Activated T-cell treated with anti-CD3 and anti-CD28 coated beads, Interleukin-2, amount 50 U/mL, for 72 hours (primary cell): ENCODE data around the gene VPS51. TPM values are rescaled to one million over a fixed set of nuclear protein-coding genes. Genes with fewer than 3 reads are reported as not detected.
"Not testable (repeated sequence)": the region's sequence is repeated elsewhere in the genome, so short reads cannot be mapped to it uniquely, and the experiment has no call there.

Experiments
- ATAC-seq, 2 donors: fragments of 150-1000 bp; cut with Tn5 transposase; replicated peaks in 1 of 2; 2 replicates each; pipeline ENCODE4 v1.10.0; 2021; ENCODE audit warnings: moderate library complexity in 2 of 2, mild to moderate bottlenecking in 1 of 2
- DNase-seq, 2 donors: peaks; one replicate each; pipeline ENCODE4 v3.0.0; 2021 to 2022; ENCODE audit warnings: mixed read lengths in 1 of 2
- H3K27ac Mint-ChIP-seq: one replicate; pipeline ENCODE4 v1.8.0; 2022; ENCODE audit warnings: mild to moderate bottlenecking, moderate library complexity, mixed read lengths
- H3K27me3 Mint-ChIP-seq: one replicate; pipeline ENCODE4 v1.8.0; 2022; ENCODE audit warnings: low read depth, mixed read lengths
- H3K36me3 Mint-ChIP-seq, 2 donors: one replicate each; pipeline ENCODE4 v1.8.0; 2022; ENCODE audit warnings: mixed read lengths in 2 of 2, mild to moderate bottlenecking in 1 of 2; ENCODE audit not compliant: insufficient read depth in 2 of 2
- H3K4me1 Mint-ChIP-seq: one replicate; pipeline ENCODE4 v1.8.0; 2022; ENCODE audit warnings: low read depth, mixed read lengths
- H3K4me3 Mint-ChIP-seq, 2 donors: one replicate each; pipeline ENCODE4 v1.8.0; 2022; ENCODE audit warnings: mild to moderate bottlenecking in 2 of 2, mixed read lengths in 2 of 2, moderate library complexity in 2 of 2
- H3K9me3 Mint-ChIP-seq, 2 donors: one replicate each; pipeline ENCODE4 v1.8.0; 2022; ENCODE audit warnings: mixed read lengths in 2 of 2
- total RNA-seq, 2 donors: library from RNA; stranded (reverse); gene quantifications; one replicate each; pipeline ENCODE4 v1.2.3, GENCODE V29; 2022

VPS51 gene
- total RNA-seq, 2 donors from 2014 or later: 118 to 119 TPM

GRCh38 chr11:65148657-65149056, 52.6 kb downstream of the VPS51 start:
- no peak overlapping the region for H3K27ac Mint-ChIP-seq

GRCh38 chr11:65150131-65150508, 54.1 kb downstream of the VPS51 start:
- H3K4me3 Mint-ChIP-seq, H3K9me3 Mint-ChIP-seq, DNase-seq, H3K27ac Mint-ChIP-seq, H3K27me3 Mint-ChIP-seq, ATAC-seq, H3K36me3 Mint-ChIP-seq: not testable (repeated sequence)
- peaks cover 14% of the 10 kb centered on the region for H3K4me1 Mint-ChIP-seq

More at GRCh38 chr11:65148657-65149056, 52.6 kb downstream of the VPS51 start:
- ATAC-seq (no peak), DNase-seq (no peak)
- Mint-ChIP-seq H3K4me3 (no peak overlapping the region), H3K36me3 (no peaks in the 10 kb centered on the region), H3K4me1 (peaks cover 14% of the 10 kb centered on the region), H3K9me3 (no peaks in the 10 kb centered on the region), H3K27me3 (no peaks in the 10 kb centered on the region)

- H3K4me3 Mint-ChIP-seq: peak overlapping the region; percentile 15 to 31
- H3K27ac Mint-ChIP-seq: no peak overlapping the region
- no peaks in the 10 kb centered on the region for H3K9me3 Mint-ChIP-seq
- ATAC-seq (peak; percentile 93 to 96), DNase-seq (peak; percentile 56 to 57)
- H3K36me3 Mint-ChIP-seq: no peaks in the 10 kb centered on the region
- H3K4me1 Mint-ChIP-seq: peaks cover 14% of the 10 kb centered on the region
- H3K27me3 Mint-ChIP-seq: no peaks in the 10 kb centered on the region
These were observed 54.7 kb downstream of the VPS51 start for GRCh38 chr11:65150509-65151299.

- no peak for DNase-seq
- Mint-ChIP-seq H3K4me3 (no peak overlapping the region), H3K27ac (no peak overlapping the region), H3K9me3 (no peaks in the 10 kb centered on the region), H3K4me1 (peaks cover 14% of the 10 kb centered on the region), H3K36me3 (no peaks in the 10 kb centered on the region), H3K27me3 (no peaks in the 10 kb centered on the region)
- no peak for ATAC-seq
These were observed 55.4 kb downstream of the VPS51 start for GRCh38 chr11:65151331-65151899.

- H3K9me3 Mint-ChIP-seq: no peaks in the 10 kb centered on the region
- no peaks in the 10 kb centered on the region for H3K27me3 Mint-ChIP-seq
- no peak for ATAC-seq
- peaks cover 14% of the 10 kb centered on the region for H3K4me1 Mint-ChIP-seq
- peak overlapping the region in 1 of 2 donors; percentile 11 for H3K4me3 Mint-ChIP-seq
- no peak for DNase-seq
- no peaks in the 10 kb centered on the region for H3K36me3 Mint-ChIP-seq
- no peak overlapping the region for H3K27ac Mint-ChIP-seq
These were observed 56.1 kb downstream of the VPS51 start for GRCh38 chr11:65152122-65152521.

- Mint-ChIP-seq H3K27ac (no peak overlapping the region), H3K4me3 (no peak overlapping the region), H3K36me3 (no peaks in the 10 kb centered on the region), H3K4me1 (peaks cover 4% of the 10 kb centered on the region), H3K9me3 (no peaks in the 10 kb centered on the region), H3K27me3 (peaks cover 8% of the 10 kb centered on the region)
- no peak for DNase-seq
- ATAC-seq: no peak
These were observed 60.2 kb downstream of the VPS51 start for GRCh38 chr11:65156256-65156655.

GRCh38 chr11:65156926-65157325, 60.9 kb downstream of the VPS51 start:
- H3K36me3 Mint-ChIP-seq: no peaks in the 10 kb centered on the region
- peaks cover 4% of the 10 kb centered on the region for H3K4me1 Mint-ChIP-seq
- ATAC-seq (no peak), DNase-seq (no peak)
- H3K9me3 Mint-ChIP-seq: no peaks in the 10 kb centered on the region
- H3K27ac Mint-ChIP-seq: no peak overlapping the region
- H3K4me3 Mint-ChIP-seq: no peak overlapping the region
- peaks cover 8% of the 10 kb centered on the region for H3K27me3 Mint-ChIP-seq

GRCh38 chr11:65157336-65157735, 61.3 kb downstream of the VPS51 start:
- Mint-ChIP-seq H3K9me3 (no peaks in the 10 kb centered on the region), H3K27ac (no peak overlapping the region), H3K4me3 (no peak overlapping the region), H3K36me3 (no peaks in the 10 kb centered on the region), H3K4me1 (peaks cover 3% of the 10 kb centered on the region), H3K27me3 (peaks cover 8% of the 10 kb centered on the region)
- ATAC-seq (no peak), DNase-seq (no peak)

GRCh38 chr11:65159012-65159411, 63.0 kb downstream of the VPS51 start:
- peaks cover 8% of the 10 kb centered on the region for H3K27me3 Mint-ChIP-seq
- no peak for DNase-seq
- no peaks in the 10 kb centered on the region for H3K9me3 Mint-ChIP-seq
- ATAC-seq: no peak
- no peaks in the 10 kb centered on the region for H3K4me1 Mint-ChIP-seq
- H3K36me3 Mint-ChIP-seq: no peaks in the 10 kb centered on the region
- no peak overlapping the region for H3K27ac Mint-ChIP-seq
- H3K4me3 Mint-ChIP-seq: no peak overlapping the region

GRCh38 chr11:65160643-65161042, 64.6 kb downstream of the VPS51 start:
- Mint-ChIP-seq H3K9me3 (no peaks in the 10 kb centered on the region), H3K4me3 (no peak overlapping the region), H3K27me3 (peaks cover 8% of the 10 kb centered on the region), H3K4me1 (no peaks in the 10 kb centered on the region), H3K36me3 (no peaks in the 10 kb centered on the region), H3K27ac (no peak overlapping the region)
- DNase-seq (no peak), ATAC-seq (no peak)

Other genes with a start within 250 kb of the VPS51 start
- 100 to 1,000 TPM; 136 to 159 TPM for gene EHD1, start 217.6 kb upstream of the VPS51 start, total RNA-seq
- gene ATG2A, start 179.0 kb upstream of the VPS51 start, total RNA-seq: 10 to 100 TPM; 20.9 to 27.0 TPM
- gene PPP2R5B, start 171.5 kb upstream of the VPS51 start, total RNA-seq: 10 to 100 TPM; 15.0 to 24.0 TPM
- under 1 TPM; 0.58 to 0.81 TPM for gene GPHA2, start 160.3 kb upstream of the VPS51 start, total RNA-seq
- 1 to 10 TPM; 1.7 to 2.7 TPM for gene MAJIN, start 124.1 kb upstream of the VPS51 start, total RNA-seq
- gene BATF2, start 99.2 kb upstream of the VPS51 start, total RNA-seq: under 1 TPM; 0.31 to 0.39 TPM
- gene ARL2, start 82.1 kb upstream of the VPS51 start, total RNA-seq: 100 to 1,000 TPM in 1 of 2 donors, 10 to 100 TPM in 1; 96.0 to 101 TPM
- 10 to 100 TPM; 31.5 to 38.7 TPM for gene SNX15, start 68.8 kb upstream of the VPS51 start, total RNA-seq
- 10 to 100 TPM; 18.1 to 21.6 TPM for gene SAC3D1, start 55.0 kb upstream of the VPS51 start, total RNA-seq
- gene NAALADL1, start 37.7 kb upstream of the VPS51 start, total RNA-seq: 10 to 100 TPM; 25.0 to 31.6 TPM
- 100 to 1,000 TPM; 139 to 174 TPM for gene CDCA5, start 12.2 kb upstream of the VPS51 start, total RNA-seq
- gene ZFPL1, start 12.0 kb upstream of the VPS51 start, total RNA-seq: 10 to 100 TPM; 44.2 to 46.5 TPM
- gene TM7SF2, start 15.7 kb downstream of the VPS51 start, total RNA-seq: 10 to 100 TPM; 22.8 to 26.8 TPM
- gene ZNHIT2, start 21.5 kb downstream of the VPS51 start, total RNA-seq: 10 to 100 TPM in 1 of 2 donors, 1 to 10 TPM in 1; 9.9 to 10.4 TPM
- 1,000 to 10,000 TPM; 1,144 to 1,164 TPM for gene FAU, start 25.9 kb downstream of the VPS51 start, total RNA-seq
- 10 to 100 TPM; 73.6 to 89.8 TPM for gene MRPL49, start 26.1 kb downstream of the VPS51 start, total RNA-seq
- gene SYVN1, start 38.3 kb downstream of the VPS51 start, total RNA-seq: 10 to 100 TPM; 45.8 to 53.1 TPM
- not detected for gene SPDYC, start 74.0 kb downstream of the VPS51 start, total RNA-seq
- 100 to 1,000 TPM in 1 of 2 donors, 10 to 100 TPM in 1; 99.1 to 114 TPM for gene CAPN1, start 85.7 kb downstream of the VPS51 start, total RNA-seq
- gene POLA2, start 165.7 kb downstream of the VPS51 start, total RNA-seq: 10 to 100 TPM; 54.2 to 67.0 TPM
- 1 to 10 TPM; 1.4 to 2.3 TPM for gene CDC42EP2, start 218.7 kb downstream of the VPS51 start, total RNA-seq
- 100 to 1,000 TPM; 110 to 139 TPM for gene DPF2, start 237.6 kb downstream of the VPS51 start, total RNA-seq